Fibroblast of peridontal ligament (primary cell): ENCODE results near the gene GPD1.
A peak's percentile ranks its signal among the peaks of the same experiment; 100 is the strongest.

Source experiments
- DNase-seq: peaks from one replicate; pipeline ENCODE4 v3.0.0-alpha.2; 2010; ENCODE audit errors: extremely low read depth

The GPD1 gene

DNA sequence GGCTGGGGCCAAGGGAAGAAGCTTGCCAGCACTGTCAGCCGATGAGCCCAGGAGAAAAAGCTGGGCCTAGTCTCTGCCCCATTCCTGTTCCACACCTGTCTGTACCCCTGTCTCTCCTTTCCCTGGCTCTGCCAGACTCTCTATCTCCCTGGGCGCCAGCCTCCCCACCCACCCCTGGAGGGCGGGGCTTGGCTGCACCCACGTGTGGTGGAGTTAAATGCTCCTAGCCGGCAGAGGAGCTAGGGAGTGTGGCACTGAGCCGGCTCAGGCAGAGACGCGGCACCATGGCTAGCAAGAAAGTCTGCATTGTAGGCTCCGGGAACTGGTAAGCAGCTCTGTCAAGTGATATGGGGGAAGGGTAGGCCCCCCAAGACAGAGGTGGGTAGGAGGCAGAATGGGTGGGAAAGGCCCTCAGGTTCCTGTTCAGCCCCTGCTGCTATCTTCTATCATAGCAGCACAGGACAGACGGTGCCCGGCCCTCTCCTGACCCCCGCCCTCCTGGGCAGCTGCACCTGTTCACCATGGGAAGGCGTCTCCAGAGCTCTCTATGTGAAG lies at the start of gene GPD1:
Gene GPD1 (plus strand): TSS at position 242 of the 555 bp plus-strand sequence. CDS start 43 bp downstream, at position 285.
- peak; percentile 22 for DNase-seq

DNA sequence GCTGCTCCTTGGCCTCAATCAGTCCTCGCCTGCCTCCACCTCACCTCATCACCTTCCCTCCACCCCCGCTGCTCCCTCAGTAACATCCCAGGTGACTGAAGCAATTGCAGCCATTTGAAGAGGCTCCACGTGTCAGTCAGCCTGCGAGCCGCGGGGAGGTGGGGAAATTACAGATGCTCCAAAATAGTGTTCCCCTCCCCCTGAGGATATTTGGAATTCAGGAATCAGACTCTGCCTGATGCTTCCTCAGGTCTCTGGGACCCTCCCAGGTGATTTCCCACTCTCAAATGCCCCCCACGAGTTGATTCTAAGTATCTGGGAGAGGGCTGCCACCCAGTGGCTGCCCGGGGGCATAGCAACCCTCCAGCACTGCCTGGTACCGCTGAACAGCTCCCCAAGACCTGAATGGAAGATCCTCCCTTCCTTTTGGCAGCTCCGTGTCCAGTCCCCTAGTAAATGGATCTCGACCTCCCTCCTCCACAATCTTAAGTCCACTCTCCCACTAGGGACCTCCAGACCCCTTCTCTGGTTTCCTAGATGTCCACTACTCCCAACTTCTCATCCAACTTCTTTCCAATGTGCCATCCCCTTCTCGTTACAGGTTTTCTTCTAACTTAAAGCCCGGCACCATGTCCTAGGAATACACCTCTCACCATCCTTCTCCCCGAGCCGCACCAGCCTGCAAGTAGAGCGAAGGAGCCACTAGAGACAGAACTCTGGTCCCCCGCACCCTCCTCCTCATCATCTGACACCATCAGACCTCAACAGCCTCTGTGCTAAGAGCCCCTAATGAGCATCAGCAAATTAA lies 47.8 kb upstream of the GPD1 start:
- peak; percentile 57 for DNase-seq

DNA sequence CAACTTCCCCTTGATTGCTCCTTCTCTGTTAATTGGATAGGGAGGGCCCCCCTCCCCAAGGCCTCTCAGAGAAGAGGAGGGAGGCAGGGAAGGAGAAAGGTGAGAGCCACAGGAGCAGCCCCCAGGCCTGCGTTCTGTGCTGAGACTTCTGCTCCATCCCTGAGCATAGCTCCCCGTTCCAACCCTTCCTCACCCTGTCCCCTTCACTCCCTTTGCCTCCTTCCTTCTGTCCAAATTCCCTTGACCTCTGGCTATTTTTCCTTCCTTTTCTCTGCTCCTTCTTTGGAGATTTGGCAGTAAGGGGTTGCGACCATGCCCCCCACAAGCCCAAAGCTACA lies 47.2 kb upstream of the GPD1 start:
- DNase-seq, result no peak

DNA sequence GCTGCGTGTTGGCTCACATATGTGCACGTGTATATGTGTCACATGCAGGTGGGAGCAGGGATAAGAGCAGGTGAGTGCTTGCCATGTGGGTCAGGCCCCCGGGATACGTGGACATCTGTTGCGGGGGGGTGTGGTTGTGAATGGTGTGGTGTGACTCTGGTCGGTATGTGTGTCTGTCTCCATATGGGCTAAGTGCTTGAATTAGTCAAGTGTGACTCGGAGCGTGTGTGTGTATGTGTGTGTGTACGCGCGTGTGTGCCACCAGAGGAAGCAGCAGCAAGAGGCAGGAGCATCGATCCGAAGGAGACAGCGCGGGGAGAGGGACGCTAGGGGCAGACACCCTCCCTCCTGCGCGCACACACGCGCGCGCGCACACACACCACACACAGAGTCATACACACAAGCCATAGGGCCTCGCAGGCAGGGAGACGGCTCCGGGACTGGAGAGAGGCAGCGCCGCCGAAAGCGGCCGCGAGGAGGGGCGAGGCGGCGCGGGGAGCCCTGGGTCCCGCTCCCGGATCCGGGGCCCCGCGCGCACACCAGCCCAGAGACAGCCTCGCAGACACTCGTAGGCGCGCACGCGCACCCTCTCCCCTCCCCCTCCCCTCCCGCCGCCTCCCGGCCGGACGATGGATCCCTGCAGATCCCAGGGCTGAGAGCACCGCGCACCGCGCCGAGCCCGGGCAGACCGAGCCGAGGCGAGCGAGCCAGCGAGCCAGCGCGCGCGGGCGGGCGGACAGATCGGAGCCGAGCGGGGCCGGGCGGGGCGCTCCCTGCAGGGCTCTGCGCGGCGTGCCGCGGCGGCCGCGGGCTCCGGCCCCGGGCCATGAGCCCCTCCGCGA lies 46.6 kb upstream of the GPD1 start, which contains the start of gene ASIC1:
Gene ASIC1 (plus strand): TSS at position 597 of the 842 bp plus-strand sequence. CDS start 1,171 bp downstream, outside the sequence.
- DNase-seq, result peak; percentile 55

DNA sequence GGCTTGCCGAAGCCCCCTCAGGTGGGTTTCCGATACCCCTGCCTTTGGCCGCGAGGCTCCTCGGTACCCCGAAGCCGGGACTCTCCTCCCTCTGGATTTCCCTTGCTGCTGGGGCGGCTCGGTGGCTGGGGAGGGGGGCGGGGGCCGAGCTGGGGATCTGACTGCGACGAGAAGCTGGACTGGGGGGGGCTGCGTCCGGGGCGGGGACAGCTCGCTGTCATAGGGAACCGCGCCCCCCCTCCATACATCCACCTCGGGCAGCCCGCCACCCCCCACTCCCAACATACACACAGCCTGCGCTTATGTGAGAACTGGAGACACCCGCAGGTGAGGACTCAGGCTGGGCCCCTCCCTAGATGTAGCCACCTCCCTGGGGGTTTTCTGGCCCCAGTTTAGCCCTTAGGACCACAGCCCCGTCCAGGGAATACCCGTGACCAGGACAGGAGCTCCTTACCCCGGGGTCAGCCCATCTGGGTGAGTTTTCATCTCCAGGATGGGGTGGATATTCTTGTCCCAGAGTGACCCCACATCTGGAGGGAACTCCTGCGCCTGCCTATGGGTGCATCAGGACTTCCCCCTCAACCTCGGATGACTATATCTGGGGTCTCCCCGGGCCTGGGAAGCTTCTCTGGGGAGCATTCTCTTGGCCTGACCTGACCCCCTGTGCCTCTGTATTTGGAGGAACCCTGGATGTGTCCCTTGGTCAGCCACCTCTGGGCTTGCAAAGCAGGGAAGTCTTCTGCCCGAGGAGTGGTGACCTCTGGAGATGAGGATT lies 45.7 kb upstream of the GPD1 start:
- no peak for DNase-seq

DNA sequence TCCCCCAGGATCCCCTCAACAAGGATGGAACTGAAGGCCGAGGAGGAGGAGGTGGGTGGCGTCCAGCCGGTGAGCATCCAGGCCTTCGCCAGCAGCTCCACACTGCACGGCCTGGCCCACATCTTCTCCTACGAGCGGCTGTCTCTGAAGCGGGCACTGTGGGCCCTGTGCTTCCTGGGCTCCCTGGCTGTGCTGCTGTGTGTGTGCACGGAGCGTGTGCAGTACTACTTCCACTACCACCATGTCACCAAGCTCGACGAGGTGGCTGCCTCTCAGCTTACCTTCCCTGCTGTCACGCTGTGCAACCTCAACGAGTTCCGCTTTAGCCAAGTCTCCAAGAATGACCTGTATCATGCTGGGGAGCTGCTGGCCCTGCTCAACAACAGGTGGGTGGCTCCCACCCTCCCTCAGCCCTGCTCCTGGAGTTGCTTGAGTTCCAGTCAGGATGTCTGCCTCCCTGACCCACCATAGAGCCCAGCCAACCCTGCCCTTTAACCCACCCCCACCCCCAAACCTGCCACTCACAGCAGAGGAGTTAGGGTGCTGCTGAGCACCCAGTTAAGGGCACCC lies 45.0 kb upstream of the GPD1 start:
- DNase-seq, result no peak

DNA sequence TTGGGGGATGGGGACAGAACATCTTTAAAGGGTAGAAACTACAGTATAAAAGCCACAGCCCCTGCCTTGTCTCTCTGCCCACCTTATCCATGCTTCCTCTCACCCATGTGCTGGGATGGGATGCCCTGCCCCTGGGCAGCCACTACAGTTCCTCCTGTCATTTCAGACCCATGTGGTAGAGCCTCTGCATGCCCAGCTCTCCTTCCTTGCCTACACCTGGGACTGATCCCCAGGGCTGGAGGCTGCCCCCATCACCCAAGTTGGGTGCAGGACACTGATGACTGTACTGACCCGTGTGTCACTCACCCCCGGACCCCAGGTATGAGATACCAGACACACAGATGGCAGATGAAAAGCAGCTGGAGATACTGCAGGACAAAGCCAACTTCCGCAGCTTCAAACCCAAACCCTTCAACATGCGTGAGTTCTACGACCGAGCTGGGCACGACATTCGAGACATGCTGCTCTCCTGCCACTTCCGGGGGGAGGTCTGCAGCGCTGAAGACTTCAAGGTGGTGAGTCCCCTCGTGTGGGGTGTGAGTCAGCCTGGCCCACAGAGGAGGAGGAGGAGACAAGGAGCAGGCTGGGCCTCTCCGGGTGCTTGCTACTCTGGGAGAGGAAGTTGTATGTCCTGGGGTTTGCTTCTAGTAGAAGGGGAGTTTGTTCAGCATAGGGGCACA lies 44.2 kb upstream of the GPD1 start:
- DNase-seq, result no peak

DNA sequence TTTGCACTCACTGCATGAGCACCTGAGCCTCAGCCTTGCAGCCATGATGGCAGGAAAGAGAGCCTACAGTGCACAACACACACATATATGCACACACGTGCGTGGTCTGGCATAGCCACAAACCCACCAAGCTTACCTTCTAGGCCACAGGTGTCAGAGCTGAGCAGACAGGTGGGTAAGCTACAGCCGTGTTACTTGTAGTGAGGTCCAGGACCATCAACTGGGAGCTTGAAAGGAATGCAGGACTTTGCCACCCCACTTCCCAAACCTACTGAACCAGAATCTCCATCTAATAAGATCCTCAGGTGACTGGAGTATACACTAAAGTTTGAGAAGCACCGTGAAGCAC lies 43.7 kb upstream of the GPD1 start:
- no peak for DNase-seq

DNA sequence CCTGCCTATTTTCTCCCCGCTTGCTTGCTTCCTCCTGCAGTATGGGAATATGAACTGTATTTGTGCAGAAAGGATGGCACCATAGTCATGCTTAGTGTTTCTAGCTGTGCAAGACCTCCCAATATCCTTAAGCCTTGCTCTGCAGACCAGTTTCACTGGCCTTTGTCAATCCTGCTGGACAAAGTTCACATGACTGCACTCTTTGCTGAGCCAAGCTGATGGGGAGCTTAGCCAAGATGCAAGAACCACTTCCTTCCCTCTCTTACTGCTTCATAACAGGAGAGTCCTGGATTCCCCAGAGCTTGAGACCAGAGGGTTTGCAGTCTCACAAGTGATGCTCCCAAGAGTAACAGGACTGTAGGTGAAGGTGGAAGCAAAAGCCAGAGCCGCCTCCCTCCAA lies 42.6 kb upstream of the GPD1 start:
- DNase-seq, result peak; percentile 19

DNA sequence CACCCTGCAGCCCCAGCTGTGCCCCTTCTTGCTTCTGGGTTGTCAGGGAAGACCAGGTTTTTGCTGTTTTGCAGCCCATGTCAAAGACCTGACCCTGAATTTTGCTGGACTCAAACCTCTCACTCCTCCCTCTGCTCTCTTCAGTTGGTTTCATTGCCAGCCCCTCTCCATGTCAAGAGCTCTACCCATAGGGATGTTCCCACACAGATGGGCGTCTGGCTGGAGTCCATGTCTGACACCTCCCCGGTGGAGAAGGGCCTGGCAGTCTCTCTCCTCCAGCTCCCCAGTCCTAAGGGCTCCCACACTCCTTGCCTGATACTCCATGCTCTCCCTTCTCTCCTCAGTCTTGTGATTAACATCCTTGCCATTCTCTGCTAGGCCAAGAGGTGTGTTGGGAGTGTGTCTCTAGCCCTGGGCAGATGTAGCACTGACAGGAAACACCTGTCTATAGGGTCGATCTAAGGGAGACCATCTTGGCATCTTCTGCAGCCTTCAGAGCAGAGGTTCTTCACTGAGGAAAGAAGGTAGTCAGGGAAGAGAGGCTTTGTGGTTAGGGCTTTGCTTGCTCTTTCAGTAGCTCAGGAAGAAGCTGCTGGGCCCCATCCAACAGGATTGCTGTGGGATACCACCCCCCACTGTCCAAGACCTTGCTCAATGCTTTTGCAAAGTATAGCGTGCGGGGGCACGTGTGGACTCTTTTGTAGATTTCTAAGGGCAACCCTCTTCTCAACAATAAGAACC lies 41.7 kb upstream of the GPD1 start:
- DNase-seq, result no peak

DNA sequence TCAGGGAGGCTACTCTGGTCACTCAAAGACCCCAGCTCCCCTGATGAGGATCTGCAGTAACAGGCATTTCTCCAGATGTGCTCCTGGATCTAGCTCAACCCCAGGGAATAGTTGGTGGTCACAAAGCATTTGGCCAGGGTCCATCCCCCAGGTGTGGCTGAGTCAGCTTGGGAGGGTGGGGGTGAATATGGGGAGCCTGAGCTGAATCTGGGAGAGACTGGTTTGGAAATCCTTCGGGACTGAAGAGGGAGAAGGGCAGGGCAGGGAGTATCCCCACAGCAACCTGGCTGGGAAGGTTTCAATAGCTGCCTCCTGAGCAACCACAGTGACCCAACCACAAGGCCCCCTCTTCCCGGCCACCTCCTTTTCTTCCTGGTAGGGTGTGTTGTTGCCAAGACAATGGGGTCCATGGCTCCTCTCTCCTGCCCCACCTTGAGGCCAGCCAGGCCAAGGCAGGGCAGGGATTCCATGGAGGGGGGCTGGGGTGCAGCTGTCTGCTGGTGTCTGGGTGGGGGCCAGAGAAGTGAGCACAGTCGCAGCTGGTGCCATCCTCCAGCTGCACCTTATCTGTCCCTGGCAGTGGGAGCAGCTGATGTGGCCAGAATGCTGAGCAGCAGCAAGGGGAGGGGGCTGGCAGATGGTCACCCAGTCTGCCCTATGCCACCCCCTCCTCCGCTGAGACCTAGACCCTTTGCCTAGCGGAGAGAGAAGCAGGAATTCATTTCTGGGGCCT lies 40.9 kb upstream of the GPD1 start:
- no peak for DNase-seq

DNA sequence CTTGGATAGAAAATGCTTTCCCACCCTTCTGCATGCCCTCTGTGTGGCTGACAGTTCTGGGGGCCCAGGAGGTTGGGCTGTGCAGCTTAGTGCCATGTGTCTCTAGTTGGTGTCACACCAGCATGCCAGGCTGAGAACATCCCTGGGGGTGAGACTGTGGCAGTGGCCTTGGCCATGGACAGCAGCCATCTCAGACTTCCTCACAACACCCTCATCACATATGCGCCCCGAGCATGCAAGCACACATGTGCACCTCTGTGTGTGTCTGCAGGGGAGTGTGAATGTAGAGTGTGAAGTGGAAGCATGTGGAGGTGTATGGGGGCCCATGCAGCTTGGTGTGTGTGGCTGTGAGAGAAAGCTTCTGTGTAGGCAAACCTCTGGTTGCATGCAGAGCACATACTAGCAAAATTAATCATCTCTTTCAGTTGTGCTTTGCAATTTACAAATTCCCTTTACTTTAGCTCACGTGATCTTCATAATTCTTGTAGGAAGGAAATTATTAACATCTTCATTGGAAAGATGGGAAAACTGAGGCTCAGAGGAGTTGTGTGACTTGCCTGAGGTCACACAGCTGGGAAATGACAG lies 38.0 kb upstream of the GPD1 start:
- DNase-seq, result peak; percentile 30

DNA sequence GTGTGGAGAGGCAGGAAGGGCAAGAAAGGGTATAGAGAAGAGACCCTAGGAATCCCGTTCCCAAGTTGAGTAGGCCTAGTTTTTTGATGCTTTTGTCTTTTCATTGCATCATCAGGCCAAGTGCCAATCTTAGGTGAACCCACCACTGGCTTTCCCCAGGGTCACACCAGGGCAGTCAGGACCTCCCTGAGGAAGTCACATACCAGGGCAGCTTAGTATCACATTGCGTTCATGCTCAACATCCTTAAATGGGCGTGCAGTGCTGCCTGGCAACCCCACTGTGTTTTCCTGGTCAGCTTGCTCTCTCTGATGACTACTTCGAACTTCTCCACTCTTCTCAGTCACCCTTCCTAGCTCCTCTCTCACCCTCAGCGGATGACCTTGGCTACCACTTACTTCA lies 37.4 kb upstream of the GPD1 start:
- peak; percentile 85 for DNase-seq

DNA sequence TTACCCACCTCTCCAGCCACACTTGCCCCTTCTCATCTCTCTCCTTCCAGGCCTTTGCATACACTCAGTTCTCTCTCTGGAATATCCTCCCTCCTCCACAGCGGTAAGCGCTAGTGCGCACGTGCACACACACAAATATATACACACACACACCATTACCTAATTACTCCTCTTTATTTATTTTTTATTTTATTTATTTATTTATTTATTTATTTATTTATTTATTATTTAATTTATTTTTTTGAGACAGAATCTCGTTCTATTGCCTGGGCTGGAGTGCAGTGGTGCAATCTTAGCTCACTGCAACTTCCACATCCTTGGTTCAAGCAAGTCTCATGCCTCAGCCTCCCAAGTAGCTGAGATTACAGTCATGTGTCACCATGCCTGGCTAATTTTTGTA lies 34.7 kb upstream of the GPD1 start:
- no peak for DNase-seq

DNA sequence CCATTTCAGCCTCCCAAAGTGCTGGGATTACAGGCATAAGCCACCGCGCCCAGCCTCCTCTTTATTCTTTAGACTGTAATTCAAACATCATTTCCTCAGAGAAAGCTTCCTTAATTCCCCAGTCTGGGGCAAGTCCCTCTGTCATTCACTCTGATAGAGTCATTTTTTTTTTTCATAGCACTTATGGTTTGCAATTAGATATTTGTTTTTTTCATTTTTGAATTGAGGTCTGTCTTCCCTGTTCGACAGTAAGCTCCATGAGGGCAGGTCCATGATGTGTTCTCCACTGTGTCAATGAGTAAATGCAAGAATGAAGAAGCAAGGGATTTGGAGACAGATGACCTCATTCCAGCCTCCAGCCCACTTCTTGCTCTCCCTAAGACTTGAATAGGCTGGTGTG lies 34.3 kb upstream of the GPD1 start:
- no peak for DNase-seq

DNA sequence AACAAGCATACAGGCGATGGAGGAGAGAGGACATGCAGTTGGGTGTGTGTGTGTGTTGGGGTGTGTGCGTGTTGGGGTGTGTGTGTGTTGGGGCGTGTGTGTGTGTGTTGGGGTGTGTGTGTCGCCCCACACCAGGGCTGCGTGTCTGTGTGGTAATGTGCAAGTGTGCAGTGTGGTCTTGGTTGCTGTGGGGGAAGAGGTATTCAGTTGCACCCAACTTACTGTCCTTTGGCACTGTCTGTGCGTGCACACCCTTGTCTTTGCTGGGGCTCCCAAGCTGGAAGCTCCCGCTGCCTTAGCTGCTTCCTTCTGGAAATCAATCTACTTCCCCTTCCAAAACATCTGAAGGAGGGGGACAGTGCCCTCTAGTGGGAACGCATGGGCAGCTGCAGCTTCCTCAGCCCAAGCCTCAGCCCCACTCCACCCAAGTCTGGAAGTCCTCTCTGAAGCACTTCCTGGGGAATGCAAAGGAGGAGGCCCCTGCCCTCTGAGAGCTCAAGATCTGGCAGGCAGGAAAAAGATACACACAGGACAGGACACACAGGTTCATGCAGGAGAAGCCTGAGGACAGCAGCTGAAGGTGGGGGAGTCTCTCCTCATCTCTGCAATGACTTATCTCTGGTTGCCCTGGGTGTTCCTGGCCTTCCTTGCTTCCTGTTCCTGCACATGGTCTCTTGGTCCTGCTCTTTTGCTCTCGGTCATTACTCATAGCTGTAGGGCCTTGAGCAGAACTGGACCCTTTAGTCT lies 33.3 kb upstream of the GPD1 start:
- peak; percentile 91 for DNase-seq

DNA sequence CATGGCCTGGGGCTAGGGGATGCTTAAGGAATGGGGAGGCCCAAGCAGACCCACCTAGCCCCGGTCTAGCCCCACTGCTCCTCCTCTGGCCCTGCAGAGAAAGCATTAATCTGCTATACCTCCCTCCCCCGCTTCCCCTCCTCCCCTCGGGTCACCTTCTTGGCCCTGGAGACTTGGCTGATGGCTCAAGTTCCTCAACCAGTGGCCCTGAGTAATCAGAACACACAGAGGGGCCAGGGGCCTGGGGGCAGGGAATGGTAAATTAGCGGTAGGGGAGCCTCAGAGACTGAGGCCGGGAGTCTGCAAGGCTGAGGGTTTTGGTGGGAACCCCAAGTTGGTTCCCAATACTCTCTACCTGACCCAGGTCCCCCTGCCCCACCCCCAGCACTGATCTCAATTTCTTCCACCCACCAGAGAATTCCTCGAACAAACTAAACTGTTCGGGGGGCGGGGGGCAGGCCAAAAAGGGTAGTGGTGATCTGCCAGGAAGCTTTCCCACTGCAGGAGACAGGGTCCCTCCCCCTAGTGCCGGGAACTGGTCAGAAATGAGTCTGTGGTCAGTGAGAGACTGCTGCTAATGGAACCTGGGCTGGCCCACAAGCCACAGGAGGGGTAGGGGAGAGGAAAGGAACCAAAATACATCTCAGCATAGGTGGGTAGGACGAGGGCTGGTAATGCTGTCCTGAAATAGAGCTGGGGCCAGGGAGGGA lies 31.5 kb upstream of the GPD1 start:
- DNase-seq, result no peak

DNA sequence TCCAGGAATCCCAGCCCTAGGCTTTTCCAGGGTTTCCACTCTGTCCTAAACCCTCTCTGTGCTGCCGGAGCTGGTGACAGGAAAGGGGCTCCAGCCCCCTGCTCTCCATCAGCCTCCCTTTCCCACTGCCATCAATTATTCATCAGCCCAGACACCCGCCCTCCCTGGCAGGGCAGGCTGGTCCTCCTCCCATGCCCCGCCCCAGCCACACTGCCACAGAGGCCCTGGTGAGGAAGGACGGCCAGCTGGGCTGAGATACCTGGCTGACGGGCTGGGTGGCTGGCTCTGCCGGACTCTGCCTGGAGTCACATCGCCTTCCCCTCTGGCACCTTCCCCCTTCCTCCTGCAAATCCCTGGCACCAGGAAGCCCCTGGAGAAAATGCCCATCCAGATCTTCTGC lies 30.6 kb upstream of the GPD1 start:
- no peak for DNase-seq
